Adrenal gland (tissue), 12 donors: Measurements from ENCODE around the gene VAMP3. TPM values are rescaled to one million over a fixed set of nuclear protein-coding genes. Genes with fewer than 3 reads are reported as not detected.

Source experiments
- DNase-seq, 7 donors: peaks; one replicate each; pipeline ENCODE4 v3.0.0-alpha.2; 2019 to 2020
- H3K27ac ChIP-seq, 5 donors: fragments of 200-600 bp; sonication (generic) in 4 of 5; 1 replicate in 3 of 5; 2 replicates in 2 of 5; pipeline versions ENCODE4 v1.5.1 to v1.8.0; 2016 to 2020; ENCODE audit warnings: mild to moderate bottlenecking in 1 of 5
- H3K27me3 ChIP-seq: fragments of 200-600 bp; 2 replicates; pipeline ENCODE4 v1.8.0; 2021
- H3K36me3 ChIP-seq, 2 donors: fragments of 200-600 bp; replicated peaks in 1 of 2; 1 replicate in 1 of 2; 2 replicates in 1 of 2; pipeline versions ENCODE4 v1.5.1 to v1.8.0; 2018 to 2022
- H3K4me1 ChIP-seq, 2 donors: fragments of 200-600 bp; replicated peaks in 1 of 2; 1 replicate in 1 of 2; 2 replicates in 1 of 2; pipeline versions ENCODE4 v1.5.1 to v1.8.0; 2018 to 2021
- H3K4me3 ChIP-seq, 4 donors: fragments of 200-600 bp; sonication (generic) in 3 of 4; one replicate each; pipeline ENCODE4 v1.5.1; 2016 to 2018
- H3K9me3 ChIP-seq, 3 donors: fragments of 200-600 bp; sonication (generic) in 1 of 3; replicated peaks in 1 of 3; 1 replicate in 2 of 3; 2 replicates in 1 of 3; pipeline versions ENCODE4 v1.5.1 to v1.8.0; 2016 to 2021
- POLR2A ChIP-seq, 2 donors: fragments of 450-650 bp; IDR thresholded peaks; one replicate each; pipeline ENCODE4 v1.6.1; 2017; ENCODE audit warnings: antibody characterized with exemption in 2 of 2, mild to moderate bottlenecking in 2 of 2, moderate library complexity in 1 of 2
- WGBS, 4 donors: extraction: QIAGEN DNeasy Blood & Tissue Kit in 2 of 4; methylation state at CpG; one replicate each; pipeline versions ENCODE4 v1.1.5 to v1.1.7; 2013 to 2017; 5-methylcytosine and 5-hydroxymethylcytosine counted together
- intact Hi-C, 2 donors: fragments of 100-400 bp; cut with DNase I; formaldehyde crosslinking; loops; one replicate each; pipeline versions ENCODE4 v1.14.1 to v1.15.0; 2022 to 2023
- polyA plus RNA-seq, 3 donors: library from polyadenylated mRNA; stranded (reverse); fragments of 200-250 nt in 2 of 3; fragments of 350-450 nt in 1 of 3; fragmentation: Illumina TruSeq in 1 of 3; extraction: RNeasy Lipid Tissue Mini Kit (QIAGEN cat#74804) in 1 of 3; gene quantifications; one replicate each; pipeline ENCODE4 v1.2.3, GENCODE V29; 2013 to 2014
- total RNA-seq, 9 donors: library from RNA; depleted of rRNA in 4 of 9; stranded (reverse); fragments of >200 nt in 4 of 9; fragments of 120-200 nt in 1 of 9; fragmentation: NEBNext Ultra II Directional in 1 of 9; extraction: Animal tissue kit (Norgen Biotek cat#: 25700) in 1 of 9; gene quantifications; one replicate each; pipeline versions ENCODE4 v1.1.0 to v1.2.4, GENCODE V29; 2013 to 2023
- TF ChIP-seq, protein P1 (sequence below), 6 experiments: fragments of 450-650 bp in 4 of 6; fragments of 200-600 bp in 2 of 6; sonication (generic) in 1 of 6; IDR thresholded peaks; 1 replicate in 5 of 6; 2 replicates in 1 of 6; pipeline versions ENCODE4 v1.5.1 to v1.8.0; 2016 to 2021; ENCODE audit warnings: antibody characterized with exemption in 6 of 6, mild to moderate bottlenecking in 2 of 6, moderate library complexity in 1 of 6
- donor health status: healthy with polysubstance abuse.
- donor health status: Bipolar disorder and iron deficiency.
- donor health status: DM: yes; HTN: yes; CAD: no.
- donor health status: DM: no; HTN: no; CAD: no.
- donor health status: DM: no; HTN: no; CAD: no.
- donor health status: DM: yes; HTN: yes; CAD: no.

VAMP3 gene
- total and polyA plus RNA-seq, 12 donors, result 52.0 to 186 (median 114) TPM

DNA sequence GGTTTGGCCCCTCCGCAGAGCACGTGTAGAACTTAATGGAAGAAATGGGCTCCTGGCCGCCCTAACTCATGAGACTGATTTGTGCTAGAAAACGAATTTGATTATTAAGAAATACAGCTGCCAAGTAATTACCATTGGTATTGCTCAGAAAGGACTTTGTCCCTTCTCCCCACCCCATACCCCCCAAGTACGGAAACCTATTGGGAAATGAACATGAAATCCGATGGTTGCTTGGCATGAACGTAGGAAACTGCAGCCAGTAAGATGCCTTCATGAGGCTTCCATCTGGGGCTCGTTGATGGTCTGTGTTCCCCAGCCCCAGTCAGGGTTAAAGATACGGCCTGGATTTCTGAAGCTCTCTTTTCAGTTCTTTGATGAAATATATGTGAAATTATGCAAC is 34.4 kb downstream of the VAMP3 start:
- no peak overlapping the region for H3K4me3 ChIP-seq
- TF ChIP-seq POLR2A (IDR thresholded peaks at IDR 0.05), result no peak
- TF ChIP-seq, protein P1, sequence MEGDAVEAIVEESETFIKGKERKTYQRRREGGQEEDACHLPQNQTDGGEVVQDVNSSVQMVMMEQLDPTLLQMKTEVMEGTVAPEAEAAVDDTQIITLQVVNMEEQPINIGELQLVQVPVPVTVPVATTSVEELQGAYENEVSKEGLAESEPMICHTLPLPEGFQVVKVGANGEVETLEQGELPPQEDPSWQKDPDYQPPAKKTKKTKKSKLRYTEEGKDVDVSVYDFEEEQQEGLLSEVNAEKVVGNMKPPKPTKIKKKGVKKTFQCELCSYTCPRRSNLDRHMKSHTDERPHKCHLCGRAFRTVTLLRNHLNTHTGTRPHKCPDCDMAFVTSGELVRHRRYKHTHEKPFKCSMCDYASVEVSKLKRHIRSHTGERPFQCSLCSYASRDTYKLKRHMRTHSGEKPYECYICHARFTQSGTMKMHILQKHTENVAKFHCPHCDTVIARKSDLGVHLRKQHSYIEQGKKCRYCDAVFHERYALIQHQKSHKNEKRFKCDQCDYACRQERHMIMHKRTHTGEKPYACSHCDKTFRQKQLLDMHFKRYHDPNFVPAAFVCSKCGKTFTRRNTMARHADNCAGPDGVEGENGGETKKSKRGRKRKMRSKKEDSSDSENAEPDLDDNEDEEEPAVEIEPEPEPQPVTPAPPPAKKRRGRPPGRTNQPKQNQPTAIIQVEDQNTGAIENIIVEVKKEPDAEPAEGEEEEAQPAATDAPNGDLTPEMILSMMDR (IDR thresholded peaks at IDR 0.05), result no peak
- no peak overlapping the region for H3K27ac ChIP-seq
- H3K27me3 ChIP-seq, result no peaks in the 10 kb centered on the region
- H3K4me1 ChIP-seq, result no peaks in the 10 kb centered on the region
- intact Hi-C loops, result no loop called here
- peaks cover 0 to 66% of the 10 kb centered on the region in 2 donors for H3K36me3 ChIP-seq
- no peaks in the 10 kb centered on the region for H3K9me3 ChIP-seq
- no peak for DNase-seq
- 90 to 95% (median 91%) methylated on average over 9 of the region's 9 CpGs for WGBS, 4 donors

DNA sequence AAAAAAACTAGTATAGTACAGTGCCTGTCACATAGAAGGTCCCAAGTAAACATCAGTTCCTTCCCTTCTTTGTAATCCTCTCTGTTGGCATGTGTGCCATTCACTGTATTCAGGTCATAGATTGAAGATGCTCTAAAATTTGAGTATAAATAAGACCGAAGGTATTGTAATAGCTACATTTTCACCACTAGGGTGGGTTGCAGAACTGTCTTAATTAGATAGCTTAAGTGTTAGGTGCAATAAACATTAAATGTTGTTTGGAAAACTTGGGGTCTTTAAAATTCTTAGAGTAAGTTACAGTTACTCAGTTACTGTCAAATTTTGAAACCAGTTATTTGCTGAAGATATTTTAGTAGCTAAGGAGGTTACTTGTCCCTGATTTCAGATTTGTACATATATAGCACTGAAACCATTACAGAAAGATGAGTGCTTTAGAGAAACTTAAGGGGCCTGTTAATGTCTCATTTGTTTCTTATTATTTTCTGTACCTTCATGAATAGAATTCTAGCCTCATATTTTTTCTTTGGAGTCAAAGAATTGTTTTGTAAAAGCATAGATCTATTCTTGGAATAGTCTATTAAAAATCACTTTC is 37.3 kb downstream of the VAMP3 start:
- TF ChIP-seq POLR2A (IDR thresholded peaks at IDR 0.05), result no peak
- TF ChIP-seq, protein P1 (IDR thresholded peaks at IDR 0.05), result peak; percentile 21 to 52 (median 46)
- H3K27me3 ChIP-seq, result no peaks in the 10 kb centered on the region
- intact Hi-C loops, result no loop called here
- H3K4me1 ChIP-seq, result no peaks in the 10 kb centered on the region
- no peak overlapping the region for H3K4me3 ChIP-seq
- DNase-seq, result no peak
- WGBS, 4 donors, result 17 to 44% (median 24%) methylated on average over 1 of the region's 1 CpG
- peaks cover 0 to 56% of the 10 kb centered on the region in 2 donors for H3K36me3 ChIP-seq
- H3K27ac ChIP-seq, result no peak overlapping the region
- H3K9me3 ChIP-seq, result no peaks in the 10 kb centered on the region

DNA sequence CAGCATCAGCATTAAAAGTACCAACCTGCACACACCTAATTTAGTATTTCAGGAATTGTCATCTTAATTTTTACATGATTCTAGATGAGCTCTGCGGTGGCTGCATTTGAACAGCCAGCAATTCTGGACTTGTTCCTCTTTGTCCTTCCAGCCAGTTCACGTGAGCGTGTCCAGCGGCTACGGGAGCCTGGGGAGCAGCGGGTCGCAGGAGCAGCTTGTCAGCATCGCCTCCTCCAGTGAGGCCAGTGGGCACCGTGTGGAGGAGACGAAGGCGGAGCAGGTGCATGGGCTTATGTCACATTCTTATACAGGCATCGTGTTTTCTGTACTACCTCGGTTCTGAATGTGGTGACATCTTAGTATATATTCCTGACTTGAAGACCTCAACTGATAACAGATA is 38.6 kb downstream of the VAMP3 start:
- Histone ChIP-seq H3K9me3 (no peaks in the 10 kb centered on the region), H3K36me3 (peaks cover 0 to 53% of the 10 kb centered on the region in 2 donors), H3K27me3 (no peaks in the 10 kb centered on the region), H3K4me1 (no peaks in the 10 kb centered on the region), H3K27ac (peak overlapping the region in 1 of 5 donors; percentile 38), H3K4me3 (no peak overlapping the region)
- no peak for TF ChIP-seq POLR2A (IDR thresholded peaks at IDR 0.05)
- TF ChIP-seq, protein P1 (IDR thresholded peaks at IDR 0.05), result no peak
- intact Hi-C loops, result loop anchor here in 1 of 2 donors (10.0 kb wide), 1 partner anchor 95 kb away; no protein-coding TSS in a partner anchor
- no peak for DNase-seq
- 94 to 97% (median 96%) methylated on average over 13 of the region's 13 CpGs for WGBS, 4 donors

DNA sequence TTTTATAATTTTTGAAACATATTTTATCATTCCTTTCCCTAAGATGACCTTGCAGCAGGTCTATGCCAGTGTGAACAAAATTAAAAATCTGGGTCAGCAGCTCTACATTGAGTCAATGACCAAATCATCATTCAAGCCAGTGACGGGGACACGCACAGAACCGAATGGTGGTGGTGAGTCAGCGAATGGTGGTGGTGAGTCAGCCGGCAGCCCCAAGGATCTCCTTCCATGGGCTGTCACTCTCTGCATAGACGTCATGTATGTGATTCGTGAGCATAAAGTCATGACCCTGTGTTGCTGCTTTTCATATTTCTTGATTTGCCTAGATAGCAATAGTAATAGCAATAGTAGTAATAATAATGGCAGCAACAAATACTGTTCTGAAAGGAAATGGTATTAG is 39.3 kb downstream of the VAMP3 start:
- no peaks in the 10 kb centered on the region for H3K9me3 ChIP-seq
- H3K36me3 ChIP-seq, result peaks cover 0 to 47% of the 10 kb centered on the region in 2 donors
- no peak for TF ChIP-seq POLR2A (IDR thresholded peaks at IDR 0.05)
- TF ChIP-seq, protein P1 (IDR thresholded peaks at IDR 0.05), result no peak
- H3K4me3 ChIP-seq, result no peak overlapping the region
- peak overlapping the region in 2 of 5 donors; percentile 26 to 38 for H3K27ac ChIP-seq
- WGBS, 4 donors, result 28 to 54% (median 37%) methylated on average over 7 of the region's 7 CpGs
- no peaks in the 10 kb centered on the region for H3K27me3 ChIP-seq
- intact Hi-C loops, result loop anchor here in 1 of 2 donors (10.0 kb wide), 1 partner anchor 94 kb away; no protein-coding TSS in a partner anchor
- H3K4me1 ChIP-seq, result no peaks in the 10 kb centered on the region
- DNase-seq, result peak; percentile 82 to 92 (median 87)
